ENCODE measurements around the gene RAB10. TPM values are rescaled to one million over a fixed set of nuclear protein-coding genes. Genes with fewer than 3 reads are reported as not detected.
A peak's percentile ranks its signal among the peaks of the same experiment; 100 is the strongest.

RAB10 gene
- total and polyA plus RNA-seq, 2 of the 13 experiments (the other 11 are each of a cell fraction or from before 2014, with no cell fraction given): 48.2 to 120 TPM

- TF ChIP-seq, protein P1, sequence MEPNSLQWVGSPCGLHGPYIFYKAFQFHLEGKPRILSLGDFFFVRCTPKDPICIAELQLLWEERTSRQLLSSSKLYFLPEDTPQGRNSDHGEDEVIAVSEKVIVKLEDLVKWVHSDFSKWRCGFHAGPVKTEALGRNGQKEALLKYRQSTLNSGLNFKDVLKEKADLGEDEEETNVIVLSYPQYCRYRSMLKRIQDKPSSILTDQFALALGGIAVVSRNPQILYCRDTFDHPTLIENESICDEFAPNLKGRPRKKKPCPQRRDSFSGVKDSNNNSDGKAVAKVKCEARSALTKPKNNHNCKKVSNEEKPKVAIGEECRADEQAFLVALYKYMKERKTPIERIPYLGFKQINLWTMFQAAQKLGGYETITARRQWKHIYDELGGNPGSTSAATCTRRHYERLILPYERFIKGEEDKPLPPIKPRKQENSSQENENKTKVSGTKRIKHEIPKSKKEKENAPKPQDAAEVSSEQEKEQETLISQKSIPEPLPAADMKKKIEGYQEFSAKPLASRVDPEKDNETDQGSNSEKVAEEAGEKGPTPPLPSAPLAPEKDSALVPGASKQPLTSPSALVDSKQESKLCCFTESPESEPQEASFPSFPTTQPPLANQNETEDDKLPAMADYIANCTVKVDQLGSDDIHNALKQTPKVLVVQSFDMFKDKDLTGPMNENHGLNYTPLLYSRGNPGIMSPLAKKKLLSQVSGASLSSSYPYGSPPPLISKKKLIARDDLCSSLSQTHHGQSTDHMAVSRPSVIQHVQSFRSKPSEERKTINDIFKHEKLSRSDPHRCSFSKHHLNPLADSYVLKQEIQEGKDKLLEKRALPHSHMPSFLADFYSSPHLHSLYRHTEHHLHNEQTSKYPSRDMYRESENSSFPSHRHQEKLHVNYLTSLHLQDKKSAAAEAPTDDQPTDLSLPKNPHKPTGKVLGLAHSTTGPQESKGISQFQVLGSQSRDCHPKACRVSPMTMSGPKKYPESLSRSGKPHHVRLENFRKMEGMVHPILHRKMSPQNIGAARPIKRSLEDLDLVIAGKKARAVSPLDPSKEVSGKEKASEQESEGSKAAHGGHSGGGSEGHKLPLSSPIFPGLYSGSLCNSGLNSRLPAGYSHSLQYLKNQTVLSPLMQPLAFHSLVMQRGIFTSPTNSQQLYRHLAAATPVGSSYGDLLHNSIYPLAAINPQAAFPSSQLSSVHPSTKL (CRISPR knock-in tag; IDR thresholded peaks at IDR 0.05): peak; percentile 72
- no peak for TF ChIP-seq ZNF17 (CRISPR knock-in tag; IDR thresholded peaks at IDR 0.05)
- peak; percentile 96 for TF ChIP-seq TBX2 (CRISPR knock-in tag; IDR thresholded peaks at IDR 0.05; ENCODE audit: borderline replicate concordance)
- TF ChIP-seq KAT7 (CRISPR knock-in tag; IDR thresholded peaks at IDR 0.05; ENCODE audit: borderline replicate concordance): peak; percentile 99
- TF ChIP-seq FOSL1 (CRISPR knock-in tag; IDR thresholded peaks at IDR 0.05; ENCODE audit: borderline replicate concordance): no peak; the same call in 1 of the 2 replicates
- TF ChIP-seq POLR2G (IDR thresholded peaks at IDR 0.05; ENCODE audit: low read depth, low read length): peak; percentile 96
- peak; percentile 100 for TF ChIP-seq GMEB1 (CRISPR knock-in tag; IDR thresholded peaks at IDR 0.05; ENCODE audit: borderline replicate concordance)
- TF ChIP-seq HNRNPUL1 (IDR thresholded peaks at IDR 0.05; ENCODE audit: low read depth, low read length): 0 out of 2 replicates have a peak, but pooled peaks have one; percentile 19
- peak; percentile 96 for TF ChIP-seq KLF15 (CRISPR knock-in tag; IDR thresholded peaks at IDR 0.05; ENCODE audit: borderline replicate concordance)
- no peak for TF ChIP-seq EZH2 (conservative IDR thresholded peaks at IDR 0.05; ENCODE audit: low read depth, low read length)
- TF ChIP-seq ZBTB10 (CRISPR knock-in tag; IDR thresholded peaks at IDR 0.05; ENCODE audit: borderline replicate concordance): no peak
- TF ChIP-seq CHCHD3 (CRISPR knock-in tag; IDR thresholded peaks at IDR 0.05): no peak
- TF ChIP-seq, protein P2, sequence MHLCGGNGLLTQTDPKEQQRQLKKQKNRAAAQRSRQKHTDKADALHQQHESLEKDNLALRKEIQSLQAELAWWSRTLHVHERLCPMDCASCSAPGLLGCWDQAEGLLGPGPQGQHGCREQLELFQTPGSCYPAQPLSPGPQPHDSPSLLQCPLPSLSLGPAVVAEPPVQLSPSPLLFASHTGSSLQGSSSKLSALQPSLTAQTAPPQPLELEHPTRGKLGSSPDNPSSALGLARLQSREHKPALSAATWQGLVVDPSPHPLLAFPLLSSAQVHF (CRISPR knock-in tag; IDR thresholded peaks at IDR 0.05): no peak
- TF ChIP-seq STAG1 (CRISPR knock-in tag; IDR thresholded peaks at IDR 0.05): peak; percentile 3; the same call in 1 of the 2 replicates
- TF ChIP-seq NFE2L2 (IDR thresholded peaks at IDR 0.05; ENCODE audit: low read length): no peak
- TF ChIP-seq, protein P3, sequence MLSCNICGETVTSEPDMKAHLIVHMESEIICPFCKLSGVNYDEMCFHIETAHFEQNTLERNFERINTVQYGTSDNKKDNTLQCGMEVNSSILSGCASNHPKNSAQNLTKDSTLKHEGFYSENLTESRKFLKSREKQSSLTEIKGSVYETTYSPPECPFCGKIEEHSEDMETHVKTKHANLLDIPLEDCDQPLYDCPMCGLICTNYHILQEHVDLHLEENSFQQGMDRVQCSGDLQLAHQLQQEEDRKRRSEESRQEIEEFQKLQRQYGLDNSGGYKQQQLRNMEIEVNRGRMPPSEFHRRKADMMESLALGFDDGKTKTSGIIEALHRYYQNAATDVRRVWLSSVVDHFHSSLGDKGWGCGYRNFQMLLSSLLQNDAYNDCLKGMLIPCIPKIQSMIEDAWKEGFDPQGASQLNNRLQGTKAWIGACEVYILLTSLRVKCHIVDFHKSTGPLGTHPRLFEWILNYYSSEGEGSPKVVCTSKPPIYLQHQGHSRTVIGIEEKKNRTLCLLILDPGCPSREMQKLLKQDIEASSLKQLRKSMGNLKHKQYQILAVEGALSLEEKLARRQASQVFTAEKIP (CRISPR knock-in tag; IDR thresholded peaks at IDR 0.05; ENCODE audit: borderline replicate concordance): no peak
- TF ChIP-seq ZNF326 (CRISPR knock-in tag; IDR thresholded peaks at IDR 0.05; ENCODE audit: borderline replicate concordance): no peak
These were observed at the start of gene RAB10 (continued) for GRCh38 chr2:26033818-26034636.

Measured in HepG2 (cell line).